ENCODE data around the gene EPB41L4B. TPM values are rescaled to one million over a fixed set of nuclear protein-coding genes. Genes with fewer than 3 reads are reported as not detected.

Gene EPB41L4B
- polyA plus RNA-seq, 1 donor from 2014 or later: 4.1 TPM

GRCh38 chr9:109319626-109320241 lies 1.1 kb downstream of the EPB41L4B start:
- Histone ChIP-seq H3K27me3 (ENCODE audit: insufficient read depth, low read depth, low read length) (peaks cover 18% of the 10 kb centered on the region), H3K9me2 (ENCODE audit: insufficient read depth, low read length) (no peaks in the 10 kb centered on the region), H3F3A (ENCODE audit: insufficient read depth, low read length, poor library complexity, severe bottlenecking) (no peaks in the 10 kb centered on the region), H3K4me3 (ENCODE audit: low read length) (peak overlapping the region; percentile 73), H3K27ac (ENCODE audit: low read length) (no peak overlapping the region), H3K4me2 (ENCODE audit: low read length) (peak overlapping the region; percentile 55), H3K79me2 (replicated peaks; ENCODE audit: insufficient read depth, low read length) (no peaks in the 10 kb centered on the region), H3K36me3 (ENCODE audit: insufficient read depth, low read length) (no peaks in the 10 kb centered on the region), H3K9me3 (ENCODE audit: low read length) (no peaks in the 10 kb centered on the region), H3K9ac (ENCODE audit: low read length) (peak overlapping the region; percentile 55), H2AFZ (ENCODE audit: low read depth, low read length) (no peak overlapping the region), H4K20me1 (ENCODE audit: insufficient read depth) (no peaks in the 10 kb centered on the region)
- TF ChIP-seq EP300 (conservative IDR thresholded peaks at IDR 0.05; ENCODE audit: poor library complexity, severe bottlenecking): no peak
- TF ChIP-seq RAD21 (conservative IDR thresholded peaks at IDR 0.05): no peak
- TF ChIP-seq SMC3 (conservative IDR thresholded peaks at IDR 0.05; ENCODE audit: poor library complexity): no peak
- no peak for TF ChIP-seq POLR2AphosphoS5 (IDR thresholded peaks at IDR 0.05)

GRCh38 chr9:109319017-109319625 lies 1.7 kb downstream of the EPB41L4B start:
- H4K20me1 ChIP-seq (ENCODE audit: insufficient read depth): no peaks in the 10 kb centered on the region
- H3K4me2 ChIP-seq (ENCODE audit: low read length): peak overlapping the region; percentile 55
- no peaks in the 10 kb centered on the region for H3K9me3 ChIP-seq (ENCODE audit: low read length)
- no peak overlapping the region for H3K27ac ChIP-seq (ENCODE audit: low read length)
- peak overlapping the region; percentile 55 for H3K9ac ChIP-seq (ENCODE audit: low read length)
- H3K79me2 ChIP-seq (replicated peaks; ENCODE audit: insufficient read depth, low read length): no peaks in the 10 kb centered on the region
- peak overlapping the region; percentile 73 for H3K4me3 ChIP-seq (ENCODE audit: low read length)
- no peaks in the 10 kb centered on the region for H3K9me2 ChIP-seq (ENCODE audit: insufficient read depth, low read length)
- no peak for TF ChIP-seq EP300 (conservative IDR thresholded peaks at IDR 0.05; ENCODE audit: poor library complexity, severe bottlenecking)
- TF ChIP-seq POLR2AphosphoS5 (IDR thresholded peaks at IDR 0.05): no peak
- no peak for TF ChIP-seq REST (IDR thresholded peaks at IDR 0.05; ENCODE audit: borderline replicate concordance)
- no peak for TF ChIP-seq RAD21 (conservative IDR thresholded peaks at IDR 0.05)
- TF ChIP-seq TAF1 (IDR thresholded peaks at IDR 0.05; ENCODE audit: low read depth): no peak
- no peak overlapping the region for H2AFZ ChIP-seq (ENCODE audit: low read depth, low read length)
- peaks cover 18% of the 10 kb centered on the region for H3K27me3 ChIP-seq (ENCODE audit: insufficient read depth, low read depth, low read length)
- no peaks in the 10 kb centered on the region for H3K36me3 ChIP-seq (ENCODE audit: insufficient read depth, low read length)
- no peaks in the 10 kb centered on the region for H3F3A ChIP-seq (ENCODE audit: insufficient read depth, low read length, poor library complexity, severe bottlenecking)

- H3K27ac ChIP-seq (ENCODE audit: low read length): no peak overlapping the region
- no peaks in the 10 kb centered on the region for H3K36me3 ChIP-seq (ENCODE audit: insufficient read depth, low read length)
- no peaks in the 10 kb centered on the region for H3K9me2 ChIP-seq (ENCODE audit: insufficient read depth, low read length)
- H3K27me3 ChIP-seq (ENCODE audit: insufficient read depth, low read depth, low read length): peaks cover 18% of the 10 kb centered on the region
- H3K4me3 ChIP-seq (ENCODE audit: low read length): peak overlapping the region; percentile 73
- peak; percentile 90 for TF ChIP-seq REST (IDR thresholded peaks at IDR 0.05; ENCODE audit: borderline replicate concordance)
- TF ChIP-seq POLR2AphosphoS5 (IDR thresholded peaks at IDR 0.05): peak; percentile 41
- no peak for TF ChIP-seq CTCF (IDR thresholded peaks at IDR 0.05; ENCODE audit: poor library complexity, severe bottlenecking)
- no peaks in the 10 kb centered on the region for H3K79me2 ChIP-seq (replicated peaks; ENCODE audit: insufficient read depth, low read length)
- no peaks in the 10 kb centered on the region for H3K9me3 ChIP-seq (ENCODE audit: low read length)
- no peak overlapping the region for H2AFZ ChIP-seq (ENCODE audit: low read depth, low read length)
- peak overlapping the region; percentile 52 for H3K4me2 ChIP-seq (ENCODE audit: low read length)
- H3F3A ChIP-seq (ENCODE audit: insufficient read depth, low read length, poor library complexity, severe bottlenecking): no peaks in the 10 kb centered on the region
- H3K9ac ChIP-seq (ENCODE audit: low read length): peak overlapping the region; percentile 55
- no peaks in the 10 kb centered on the region for H4K20me1 ChIP-seq (ENCODE audit: insufficient read depth)
These were observed 2.7 kb downstream of the EPB41L4B start for GRCh38 chr9:109317979-109318741.

All from neural cell (in vitro differentiated cells).